ENCODE measurements around the gene SLC35B2. TPM values are rescaled to one million over a fixed set of nuclear protein-coding genes. Genes with fewer than 3 reads are reported as not detected.

Gene SLC35B2
- total and polyA plus RNA-seq, 2 experiments from 2014 or later: 74.1 to 104 TPM

- Histone ChIP-seq H3K36me3 (replicated peaks; ENCODE audit: insufficient read depth, low read depth) (no peaks in the 10 kb centered on the region), H4K20me1 (ENCODE audit: insufficient read depth, poor library complexity, severe bottlenecking) (peaks cover 80% of the 10 kb centered on the region), H3K4me3 (no peak overlapping the region), H2AFZ (no peak overlapping the region), H3K27me3 (no peaks in the 10 kb centered on the region), H3K27ac (no peak overlapping the region), H3K4me2 (no peak overlapping the region), H3K9me2 (replicated peaks; ENCODE audit: insufficient read depth) (no peaks in the 10 kb centered on the region), H3K79me2 (peaks cover 71% of the 10 kb centered on the region), H3K9me3 (ENCODE audit: low read depth) (no peaks in the 10 kb centered on the region), H3K4me1 (ENCODE audit: insufficient read depth) (peaks cover 16% of the 10 kb centered on the region)
- TF ChIP-seq EZH2phosphoT487 (IDR thresholded peaks at IDR 0.05; ENCODE audit: low read depth, severe bottlenecking, unreplicated experiment) (no peak), CTCF (IDR thresholded peaks at IDR 0.05; ENCODE audit: poor library complexity) (no peak), EZH2 (IDR thresholded peaks at IDR 0.05; ENCODE audit: borderline replicate concordance) (no peak)
- DNase-seq (ENCODE audit: low spot score): no peak
- 90% methylated on average over 3 of the region's 3 CpGs for WGBS (ENCODE audit: low lambda C conversion rate, missing lambda C conversion rate)
Measured at GRCh38 chr6:44250718-44251123, 6.6 kb downstream of the SLC35B2 start.

GRCh38 chr6:44250067-44250717 is 7.1 kb downstream of the SLC35B2 start:
- H4K20me1 ChIP-seq (ENCODE audit: insufficient read depth, poor library complexity, severe bottlenecking): peaks cover 80% of the 10 kb centered on the region

GRCh38 chr6:44249082-44249748 is 8.1 kb downstream of the SLC35B2 start:
- Histone ChIP-seq H3K79me2 (peaks cover 69% of the 10 kb centered on the region), H3K9me3 (ENCODE audit: low read depth) (no peaks in the 10 kb centered on the region), H3K27me3 (no peaks in the 10 kb centered on the region), H3K27ac (peak overlapping the region; percentile 97), H3K36me3 (replicated peaks; ENCODE audit: insufficient read depth, low read depth) (no peaks in the 10 kb centered on the region), H3K4me2 (peak overlapping the region; percentile 88), H3K4me1 (ENCODE audit: insufficient read depth) (peaks cover 16% of the 10 kb centered on the region), H3K4me3 (peak overlapping the region; percentile 99), H2AFZ (no peak overlapping the region), H4K20me1 (ENCODE audit: insufficient read depth, poor library complexity, severe bottlenecking) (peaks cover 72% of the 10 kb centered on the region), H3K9me2 (replicated peaks; ENCODE audit: insufficient read depth) (no peaks in the 10 kb centered on the region)
- 85% methylated on average over 9 of the region's 9 CpGs for WGBS (ENCODE audit: low lambda C conversion rate, missing lambda C conversion rate)
- no peak for DNase-seq (ENCODE audit: low spot score)
- TF ChIP-seq EZH2phosphoT487 (IDR thresholded peaks at IDR 0.05; ENCODE audit: low read depth, severe bottlenecking, unreplicated experiment) (no peak), CTCF (IDR thresholded peaks at IDR 0.05; ENCODE audit: poor library complexity) (no peak), EZH2 (IDR thresholded peaks at IDR 0.05; ENCODE audit: borderline replicate concordance) (no peak)

More at GRCh38 chr6:44250067-44250717, 7.1 kb downstream of the SLC35B2 start:
- Histone ChIP-seq H3K4me3 (no peak overlapping the region), H3K79me2 (peaks cover 71% of the 10 kb centered on the region), H3K27ac (no peak overlapping the region), H3K9me3 (ENCODE audit: low read depth) (no peaks in the 10 kb centered on the region), H3K9me2 (replicated peaks; ENCODE audit: insufficient read depth) (no peaks in the 10 kb centered on the region), H3K4me2 (peak overlapping the region; percentile 88), H2AFZ (no peak overlapping the region), H3K36me3 (replicated peaks; ENCODE audit: insufficient read depth, low read depth) (no peaks in the 10 kb centered on the region), H3K27me3 (no peaks in the 10 kb centered on the region), H3K4me1 (ENCODE audit: insufficient read depth) (peaks cover 16% of the 10 kb centered on the region)
- 83% methylated on average over 6 of the region's 6 CpGs for WGBS (ENCODE audit: low lambda C conversion rate, missing lambda C conversion rate)
- TF ChIP-seq CTCF (IDR thresholded peaks at IDR 0.05; ENCODE audit: poor library complexity): no peak
- TF ChIP-seq EZH2phosphoT487 (IDR thresholded peaks at IDR 0.05; ENCODE audit: low read depth, severe bottlenecking, unreplicated experiment): no peak
- TF ChIP-seq EZH2 (IDR thresholded peaks at IDR 0.05; ENCODE audit: borderline replicate concordance): no peak
- no peak for DNase-seq (ENCODE audit: low spot score)
